ENCODE measurements around the gene ADGRF5. TPM values are rescaled to one million over a fixed set of nuclear protein-coding genes. Genes with fewer than 3 reads are reported as not detected.

Gene ADGRF5, protein sequence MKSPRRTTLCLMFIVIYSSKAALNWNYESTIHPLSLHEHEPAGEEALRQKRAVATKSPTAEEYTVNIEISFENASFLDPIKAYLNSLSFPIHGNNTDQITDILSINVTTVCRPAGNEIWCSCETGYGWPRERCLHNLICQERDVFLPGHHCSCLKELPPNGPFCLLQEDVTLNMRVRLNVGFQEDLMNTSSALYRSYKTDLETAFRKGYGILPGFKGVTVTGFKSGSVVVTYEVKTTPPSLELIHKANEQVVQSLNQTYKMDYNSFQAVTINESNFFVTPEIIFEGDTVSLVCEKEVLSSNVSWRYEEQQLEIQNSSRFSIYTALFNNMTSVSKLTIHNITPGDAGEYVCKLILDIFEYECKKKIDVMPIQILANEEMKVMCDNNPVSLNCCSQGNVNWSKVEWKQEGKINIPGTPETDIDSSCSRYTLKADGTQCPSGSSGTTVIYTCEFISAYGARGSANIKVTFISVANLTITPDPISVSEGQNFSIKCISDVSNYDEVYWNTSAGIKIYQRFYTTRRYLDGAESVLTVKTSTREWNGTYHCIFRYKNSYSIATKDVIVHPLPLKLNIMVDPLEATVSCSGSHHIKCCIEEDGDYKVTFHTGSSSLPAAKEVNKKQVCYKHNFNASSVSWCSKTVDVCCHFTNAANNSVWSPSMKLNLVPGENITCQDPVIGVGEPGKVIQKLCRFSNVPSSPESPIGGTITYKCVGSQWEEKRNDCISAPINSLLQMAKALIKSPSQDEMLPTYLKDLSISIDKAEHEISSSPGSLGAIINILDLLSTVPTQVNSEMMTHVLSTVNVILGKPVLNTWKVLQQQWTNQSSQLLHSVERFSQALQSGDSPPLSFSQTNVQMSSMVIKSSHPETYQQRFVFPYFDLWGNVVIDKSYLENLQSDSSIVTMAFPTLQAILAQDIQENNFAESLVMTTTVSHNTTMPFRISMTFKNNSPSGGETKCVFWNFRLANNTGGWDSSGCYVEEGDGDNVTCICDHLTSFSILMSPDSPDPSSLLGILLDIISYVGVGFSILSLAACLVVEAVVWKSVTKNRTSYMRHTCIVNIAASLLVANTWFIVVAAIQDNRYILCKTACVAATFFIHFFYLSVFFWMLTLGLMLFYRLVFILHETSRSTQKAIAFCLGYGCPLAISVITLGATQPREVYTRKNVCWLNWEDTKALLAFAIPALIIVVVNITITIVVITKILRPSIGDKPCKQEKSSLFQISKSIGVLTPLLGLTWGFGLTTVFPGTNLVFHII (N-terminal part only)
- under 0.01 TPM in 2 replicates for total RNA-seq

GRCh38 chr6:46921731-46922130, at the start of gene ADGRF5:
ADGRF5 (minus strand) TSS chr6:46921938; CDS start chr6:46906762, 15,176 bp downstream.
- no peak within 1 kb of the TSS for H2AFZ ChIP-seq (ENCODE audit: low read length)
- H3K4me1 ChIP-seq (ENCODE audit: insufficient read depth, low read length): peaks cover 8% of the 10 kb centered on the region
- no peak for DNase-seq (ENCODE audit: insufficient read length, low spot score, missing footprints)
- H3K9me3 ChIP-seq (ENCODE audit: low read depth, low read length): no peaks in the 10 kb centered on the region
- TF ChIP-seq CTCF (IDR thresholded peaks at IDR 0.05; ENCODE audit: extremely low read depth, low read depth, low read length): no peak
- no peaks in the 10 kb centered on the region for H3K36me3 ChIP-seq (ENCODE audit: insufficient read depth, low read length)
- no peak within 1 kb of the TSS for H3K27ac ChIP-seq (ENCODE audit: low read depth, low read length)
- H4K20me1 ChIP-seq (ENCODE audit: insufficient read depth, low read length): no peaks in the 10 kb centered on the region
- no peak within 1 kb of the TSS for H3K4me3 ChIP-seq (ENCODE audit: insufficient read depth, low read length)
- no peaks in the 10 kb centered on the region for H3K79me2 ChIP-seq (ENCODE audit: insufficient read depth, low read length)
- H3K27me3 ChIP-seq (ENCODE audit: insufficient read depth, low read length): no peaks in the 10 kb centered on the region
- H3K4me2 ChIP-seq (ENCODE audit: insufficient read depth, low read length): no peak within 1 kb of the TSS

- Histone ChIP-seq H4K20me1 (ENCODE audit: insufficient read depth, low read length) (no peaks in the 10 kb centered on the region), H2AFZ (ENCODE audit: low read length) (no peak overlapping the region), H3K9me3 (ENCODE audit: low read depth, low read length) (no peaks in the 10 kb centered on the region), H3K4me2 (ENCODE audit: insufficient read depth, low read length) (no peak overlapping the region), H3K27me3 (ENCODE audit: insufficient read depth, low read length) (no peaks in the 10 kb centered on the region), H3K27ac (ENCODE audit: low read depth, low read length) (no peak overlapping the region), H3K79me2 (ENCODE audit: insufficient read depth, low read length) (no peaks in the 10 kb centered on the region), H3K4me3 (ENCODE audit: insufficient read depth, low read length) (no peak overlapping the region), H3K36me3 (ENCODE audit: insufficient read depth, low read length) (no peaks in the 10 kb centered on the region), H3K4me1 (ENCODE audit: insufficient read depth, low read length) (no peaks in the 10 kb centered on the region)
- TF ChIP-seq CTCF (IDR thresholded peaks at IDR 0.05; ENCODE audit: extremely low read depth, low read depth, low read length): no peak
- DNase-seq (ENCODE audit: insufficient read length, low spot score, missing footprints): no peak
Measured at GRCh38 chr6:46969206-46969605, 47.5 kb upstream of the ADGRF5 start.

- Histone ChIP-seq H3K9me3 (ENCODE audit: low read depth, low read length) (no peaks in the 10 kb centered on the region), H3K27me3 (ENCODE audit: insufficient read depth, low read length) (no peaks in the 10 kb centered on the region), H3K79me2 (ENCODE audit: insufficient read depth, low read length) (no peaks in the 10 kb centered on the region), H3K4me3 (ENCODE audit: insufficient read depth, low read length) (no peak overlapping the region), H2AFZ (ENCODE audit: low read length) (no peak overlapping the region), H3K27ac (ENCODE audit: low read depth, low read length) (no peak overlapping the region), H3K4me2 (ENCODE audit: insufficient read depth, low read length) (no peak overlapping the region), H3K4me1 (ENCODE audit: insufficient read depth, low read length) (no peaks in the 10 kb centered on the region), H4K20me1 (ENCODE audit: insufficient read depth, low read length) (no peaks in the 10 kb centered on the region), H3K36me3 (ENCODE audit: insufficient read depth, low read length) (no peaks in the 10 kb centered on the region)
- DNase-seq (ENCODE audit: insufficient read length, low spot score, missing footprints): no peak
- TF ChIP-seq CTCF (IDR thresholded peaks at IDR 0.05; ENCODE audit: extremely low read depth, low read depth, low read length): no peak
Measured at GRCh38 chr6:46967826-46968349, 46.1 kb upstream of the ADGRF5 start.

Measured in osteoblast (primary cell).